ENCODE results near the gene LANCL1. TPM values are rescaled to one million over a fixed set of nuclear protein-coding genes. Genes with fewer than 3 reads are reported as not detected.
A peak's percentile ranks its signal among the peaks of the same experiment; 100 is the strongest.

Gene LANCL1
- total RNA-seq, 1 donor from 2014 or later, result 32.6 TPM

DNA sequence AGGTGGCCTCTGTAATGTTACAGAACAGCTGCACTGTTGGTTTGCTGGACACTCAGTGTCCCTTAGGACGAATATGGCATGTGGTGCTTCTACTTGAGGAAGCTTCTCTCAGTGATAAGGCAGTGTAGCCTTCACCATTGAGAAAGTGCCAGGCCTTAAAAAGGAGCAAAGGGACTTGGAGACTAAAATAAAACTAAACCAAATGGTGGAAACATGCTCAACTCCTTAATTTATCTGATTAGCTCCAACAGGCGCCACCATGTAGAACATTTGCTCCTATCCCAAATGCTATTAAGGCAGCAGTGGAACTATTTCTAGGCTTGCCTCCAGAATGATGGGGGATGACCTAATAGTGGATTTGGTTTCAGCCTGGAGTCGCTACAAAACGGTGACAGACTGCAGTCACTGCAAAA, 84.1 kb downstream of the LANCL1 start:
- Histone ChIP-seq H3K9me3 (no peaks in the 10 kb centered on the region), H3K27ac (no peak overlapping the region), H3K4me1 (no peaks in the 10 kb centered on the region), H3K27me3 (ENCODE audit: low read depth) (no peaks in the 10 kb centered on the region), H3K4me3 (no peak overlapping the region), H3K36me3 (no peaks in the 10 kb centered on the region)
- DNase-seq (no peak), ATAC-seq (no peak)
- TF ChIP-seq, protein P1, sequence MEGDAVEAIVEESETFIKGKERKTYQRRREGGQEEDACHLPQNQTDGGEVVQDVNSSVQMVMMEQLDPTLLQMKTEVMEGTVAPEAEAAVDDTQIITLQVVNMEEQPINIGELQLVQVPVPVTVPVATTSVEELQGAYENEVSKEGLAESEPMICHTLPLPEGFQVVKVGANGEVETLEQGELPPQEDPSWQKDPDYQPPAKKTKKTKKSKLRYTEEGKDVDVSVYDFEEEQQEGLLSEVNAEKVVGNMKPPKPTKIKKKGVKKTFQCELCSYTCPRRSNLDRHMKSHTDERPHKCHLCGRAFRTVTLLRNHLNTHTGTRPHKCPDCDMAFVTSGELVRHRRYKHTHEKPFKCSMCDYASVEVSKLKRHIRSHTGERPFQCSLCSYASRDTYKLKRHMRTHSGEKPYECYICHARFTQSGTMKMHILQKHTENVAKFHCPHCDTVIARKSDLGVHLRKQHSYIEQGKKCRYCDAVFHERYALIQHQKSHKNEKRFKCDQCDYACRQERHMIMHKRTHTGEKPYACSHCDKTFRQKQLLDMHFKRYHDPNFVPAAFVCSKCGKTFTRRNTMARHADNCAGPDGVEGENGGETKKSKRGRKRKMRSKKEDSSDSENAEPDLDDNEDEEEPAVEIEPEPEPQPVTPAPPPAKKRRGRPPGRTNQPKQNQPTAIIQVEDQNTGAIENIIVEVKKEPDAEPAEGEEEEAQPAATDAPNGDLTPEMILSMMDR (IDR thresholded peaks at IDR 0.05), result no peak
- intact Hi-C loops (cut with DNase I), result no loop called here

DNA sequence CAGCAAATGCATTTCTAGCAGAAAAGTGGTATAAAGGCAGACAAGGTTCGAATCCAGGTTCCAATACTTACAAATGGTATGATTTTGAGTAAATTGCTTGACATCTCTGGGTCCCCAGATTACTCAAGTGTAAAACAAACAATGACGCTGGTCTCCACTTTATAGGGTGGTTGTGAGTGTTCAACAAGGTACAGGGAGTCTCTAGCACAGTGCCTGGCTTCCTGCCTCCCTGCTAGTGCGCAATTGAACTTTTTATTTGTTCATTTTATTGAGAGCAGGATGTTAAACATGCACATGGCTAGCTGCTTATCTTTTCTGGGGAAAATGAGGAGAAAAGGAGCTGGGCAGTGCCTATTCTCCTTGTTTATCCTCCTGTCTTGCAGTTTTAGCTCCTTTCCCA, 86.7 kb downstream of the LANCL1 start:
- no peak overlapping the region for H3K4me3 ChIP-seq
- no peaks in the 10 kb centered on the region for H3K27me3 ChIP-seq (ENCODE audit: low read depth)
- H3K27ac ChIP-seq, result peak overlapping the region; percentile 52
- ATAC-seq, result peak; percentile 91 to 92
- intact Hi-C loops (cut with DNase I), result no loop called here
- DNase-seq, result peak; percentile 63
- H3K9me3 ChIP-seq, result no peaks in the 10 kb centered on the region
- TF ChIP-seq, protein P1 (IDR thresholded peaks at IDR 0.05), result no peak
- H3K4me1 ChIP-seq, result no peaks in the 10 kb centered on the region
- no peaks in the 10 kb centered on the region for H3K36me3 ChIP-seq

DNA sequence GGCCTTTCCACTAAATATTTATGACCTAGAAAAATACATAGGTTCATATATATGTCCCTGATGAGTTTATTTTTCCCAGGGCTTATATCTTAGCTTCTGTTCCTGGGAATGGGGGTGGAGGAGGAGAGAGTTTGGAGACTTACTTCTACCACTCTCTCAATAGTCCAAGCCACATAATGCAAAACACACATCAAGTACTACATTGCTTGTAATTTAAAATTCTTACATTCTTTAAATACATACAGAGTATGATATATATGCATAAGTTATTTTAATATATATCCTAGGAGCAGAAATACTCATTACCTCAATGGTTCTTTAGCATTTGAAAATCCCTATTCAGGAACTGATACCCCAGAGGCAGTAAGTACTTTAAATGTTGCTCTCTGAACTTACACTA, 88.4 kb downstream of the LANCL1 start:
- Histone ChIP-seq H3K36me3 (no peaks in the 10 kb centered on the region), H3K4me3 (no peak overlapping the region), H3K9me3 (no peaks in the 10 kb centered on the region), H3K27me3 (ENCODE audit: low read depth) (no peaks in the 10 kb centered on the region), H3K4me1 (no peaks in the 10 kb centered on the region), H3K27ac (no peak overlapping the region)
- DNase-seq (no peak), ATAC-seq (no peak)
- intact Hi-C loops (cut with DNase I), result no loop called here
- TF ChIP-seq, protein P1 (IDR thresholded peaks at IDR 0.05), result no peak

DNA sequence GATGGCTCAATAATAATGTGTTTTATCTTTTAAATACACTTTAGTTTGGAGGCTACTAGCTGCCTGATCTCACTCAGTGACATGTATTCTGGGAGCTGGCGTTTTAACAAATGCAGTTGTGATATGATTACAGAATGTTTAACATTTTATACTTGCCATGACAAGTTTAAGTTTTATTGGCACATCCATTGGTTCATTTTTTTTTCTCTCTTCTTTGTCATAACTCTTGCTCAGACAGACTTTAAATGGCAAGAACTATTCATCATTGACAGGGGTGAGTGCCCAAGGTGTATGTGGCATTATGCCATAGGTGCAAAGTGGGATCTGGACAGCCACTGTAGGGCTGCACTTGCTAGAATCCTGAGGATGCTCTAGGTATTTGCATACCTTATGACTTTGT, 89.5 kb downstream of the LANCL1 start:
- H3K27me3 ChIP-seq (ENCODE audit: low read depth), result no peaks in the 10 kb centered on the region
- TF ChIP-seq, protein P1 (IDR thresholded peaks at IDR 0.05), result no peak
- intact Hi-C loops (cut with DNase I), result no loop called here

More for the DNA sequence above, 89.5 kb downstream of the LANCL1 start:
- Histone ChIP-seq H3K36me3 (no peaks in the 10 kb centered on the region), H3K9me3 (no peaks in the 10 kb centered on the region), H3K27ac (no peak overlapping the region), H3K4me3 (no peak overlapping the region), H3K4me1 (no peaks in the 10 kb centered on the region)
- no peak for DNase-seq
- ATAC-seq, result no peak

Other genes with a start within 250 kb of the LANCL1 start
- gene MYL1, start 161.6 kb downstream of the LANCL1 start, total RNA-seq, result not detected
- 3.0 TPM for gene CPS1, start 79.8 kb upstream of the LANCL1 start, total RNA-seq

Measured in lower lobe of right lung (tissue), 2 donors.